Caco-2 (cell line): ENCODE data around the gene TRPM4. TPM values are rescaled to one million over a fixed set of nuclear protein-coding genes. Genes with fewer than 3 reads are reported as not detected.

Experiments
- BruUV-seq: library from RNA; stranded (reverse); fragments of 400-500 nt; replicated peaks from 2 replicates; lab custom pipeline; 2021; lab: Mats Ljungman, UMichigan
- CTCF ChIA-PET: fragments of 300-600 bp; sonication (Branson Sonifier 250); formaldehyde crosslinking; loops from one replicate; lab custom pipeline; 2022; ENCODE audit warnings: antibody characterized with exemption; lab: Charles Lee
- POLR2A ChIA-PET: fragments of 300-600 bp; sonication (Branson Sonifier 250); formaldehyde crosslinking; loops from one replicate; lab custom pipeline; 2022; ENCODE audit warnings: antibody characterized with exemption; lab: Charles Lee
- DNase-seq, 2 experiments: peaks; one replicate each; pipeline versions ENCODE4 v3.0.0 to v3.0.0-alpha.2; 2020 to 2022
- H3K27me3 ChIP-seq: replicated peaks from 2 replicates; pipeline ENCODE4 v1.6.0; 2011; ENCODE audit warnings: low read length; ENCODE audit not compliant: control insufficient read depth, insufficient read depth
- H3K36me3 ChIP-seq: 2 replicates; pipeline ENCODE4 v1.5.1; 2011; ENCODE audit warnings: low read length; ENCODE audit not compliant: control insufficient read depth, insufficient read depth
- H3K4me1 ChIP-seq: fragments of 250-450 bp; sonication (Bioruptor Pico); 2 replicates; pipeline ENCODE4 v1.5.1; 2020; ENCODE audit warnings: mild to moderate bottlenecking
- H3K4me3 ChIP-seq: 2 replicates; pipeline ENCODE4 v1.5.1; 2011; ENCODE audit warnings: low read depth, mild to moderate bottlenecking, control low read depth, low read length
- H3K9me3 ChIP-seq: fragments of 250-450 bp; sonication (Bioruptor Pico); 2 replicates; pipeline ENCODE4 v1.5.1; 2020; ENCODE audit warnings: mild to moderate bottlenecking, moderate library complexity
- H3K27ac Mint-ChIP-seq: one replicate; pipeline ENCODE4 v1.8.0; 2022; ENCODE audit warnings: mixed read lengths; ENCODE audit not compliant: unreplicated experiment
- H3K27me3 Mint-ChIP-seq: one replicate; pipeline ENCODE4 v1.8.0; 2022; ENCODE audit warnings: mixed read lengths; ENCODE audit not compliant: insufficient read depth, unreplicated experiment
- H3K36me3 Mint-ChIP-seq: one replicate; pipeline ENCODE4 v1.8.0; 2022; ENCODE audit warnings: mild to moderate bottlenecking, mixed read lengths; ENCODE audit not compliant: insufficient read depth, unreplicated experiment
- H3K4me1 Mint-ChIP-seq: one replicate; pipeline ENCODE4 v1.8.0; 2022; ENCODE audit warnings: low read depth, mixed read lengths; ENCODE audit not compliant: unreplicated experiment
- H3K4me3 Mint-ChIP-seq: one replicate; pipeline ENCODE4 v1.8.0; 2022; ENCODE audit warnings: mild to moderate bottlenecking, moderate library complexity, mixed read lengths; ENCODE audit not compliant: unreplicated experiment
- H3K9me3 Mint-ChIP-seq: one replicate; pipeline ENCODE4 v1.8.0; 2022; ENCODE audit warnings: mixed read lengths; ENCODE audit not compliant: unreplicated experiment
- intact Hi-C: fragments of 100-400 bp; cut with micrococcal nuclease; formaldehyde crosslinking; loops from one replicate; pipeline ENCODE4 v1.10.0; 2022; ENCODE audit not compliant: unreplicated experiment
- total RNA-seq: library from RNA; stranded (reverse); gene quantifications from 2 replicates; pipeline ENCODE4 v1.2.3, GENCODE V29; 2022
- TF ChIP-seq, protein P1 (sequence below), 2 experiments: fragments of 200-600 bp in 1 of 2; IDR thresholded peaks; 1 replicate in 1 of 2; 2 replicates in 1 of 2; pipeline versions ENCODE4 v1.5.1 to v1.8.0; 2011 to 2022; ENCODE audit warnings: antibody characterized with exemption in 1 of 2, control low read depth in 1 of 2, inconsistent platforms in 1 of 2, low read depth in 1 of 2, low read length in 1 of 2, mild to moderate bottlenecking in 1 of 2, moderate library complexity in 1 of 2; ENCODE audit not compliant: insufficient read depth in 1 of 2, severe bottlenecking in 1 of 2, unreplicated experiment in 1 of 2

TRPM4 gene
- total RNA-seq, 1 experiment from 2014 or later = 27.8 TPM

DNA sequence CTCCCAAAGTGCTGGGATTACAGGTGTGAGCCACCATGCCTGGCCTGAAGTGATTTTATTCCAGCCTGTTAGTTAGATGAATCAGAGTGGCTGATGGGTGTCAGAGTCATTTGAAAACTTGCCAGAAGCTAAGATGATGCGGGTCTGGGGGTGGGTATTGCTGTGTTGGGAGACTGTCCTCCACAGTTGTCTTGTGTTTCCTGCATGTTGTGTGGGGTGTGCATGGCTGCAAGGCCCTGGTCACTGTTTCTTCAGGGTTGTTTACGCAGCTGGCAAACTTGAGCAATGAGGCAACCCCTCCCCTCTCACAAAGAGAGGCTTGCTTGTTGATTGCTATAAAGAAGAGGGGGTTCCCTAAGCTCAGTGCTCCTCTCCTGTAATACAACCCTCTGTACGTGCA lies 71.8 kb downstream of the TRPM4 start:
- no TSS peak for BruUV-seq
- H3K9me3 ChIP-seq = no peaks in the 10 kb centered on the region
- H3K36me3 ChIP-seq = no peaks in the 10 kb centered on the region
- no peaks in the 10 kb centered on the region for H3K9me3 Mint-ChIP-seq
- H3K4me3 ChIP-seq = no peak overlapping the region
- CTCF ChIA-PET = interaction anchor here (0.6 to 0.7 kb wide), 3 partner anchors 13 to 155 kb away, joined by 3 to 5 read pairs (median 4); no protein-coding TSS in a partner anchor
- no peaks in the 10 kb centered on the region for H3K36me3 Mint-ChIP-seq
- peaks cover 4% of the 10 kb centered on the region for H3K27me3 Mint-ChIP-seq
- peaks cover 7% of the 10 kb centered on the region for H3K4me1 Mint-ChIP-seq
- no peaks in the 10 kb centered on the region for H3K27me3 ChIP-seq
- intact Hi-C loops = loop anchor here (10.0 kb wide), 1 partner anchor 235 kb away; the partner anchor contains the start of genes GYS1 and RUVBL2
- no peak for DNase-seq
- H3K27ac Mint-ChIP-seq = no peak overlapping the region
- no peak overlapping the region for H3K4me3 Mint-ChIP-seq
- POLR2A ChIA-PET = no interaction called here
- H3K4me1 ChIP-seq = no peaks in the 10 kb centered on the region
- TF ChIP-seq, protein P1, sequence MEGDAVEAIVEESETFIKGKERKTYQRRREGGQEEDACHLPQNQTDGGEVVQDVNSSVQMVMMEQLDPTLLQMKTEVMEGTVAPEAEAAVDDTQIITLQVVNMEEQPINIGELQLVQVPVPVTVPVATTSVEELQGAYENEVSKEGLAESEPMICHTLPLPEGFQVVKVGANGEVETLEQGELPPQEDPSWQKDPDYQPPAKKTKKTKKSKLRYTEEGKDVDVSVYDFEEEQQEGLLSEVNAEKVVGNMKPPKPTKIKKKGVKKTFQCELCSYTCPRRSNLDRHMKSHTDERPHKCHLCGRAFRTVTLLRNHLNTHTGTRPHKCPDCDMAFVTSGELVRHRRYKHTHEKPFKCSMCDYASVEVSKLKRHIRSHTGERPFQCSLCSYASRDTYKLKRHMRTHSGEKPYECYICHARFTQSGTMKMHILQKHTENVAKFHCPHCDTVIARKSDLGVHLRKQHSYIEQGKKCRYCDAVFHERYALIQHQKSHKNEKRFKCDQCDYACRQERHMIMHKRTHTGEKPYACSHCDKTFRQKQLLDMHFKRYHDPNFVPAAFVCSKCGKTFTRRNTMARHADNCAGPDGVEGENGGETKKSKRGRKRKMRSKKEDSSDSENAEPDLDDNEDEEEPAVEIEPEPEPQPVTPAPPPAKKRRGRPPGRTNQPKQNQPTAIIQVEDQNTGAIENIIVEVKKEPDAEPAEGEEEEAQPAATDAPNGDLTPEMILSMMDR (IDR thresholded peaks at IDR 0.05; ENCODE audit: insufficient read depth in 1 of 2, low read depth in 1 of 2, low read length in 1 of 2, severe bottlenecking in 1 of 2, unreplicated experiment in 1 of 2) = no peak

DNA sequence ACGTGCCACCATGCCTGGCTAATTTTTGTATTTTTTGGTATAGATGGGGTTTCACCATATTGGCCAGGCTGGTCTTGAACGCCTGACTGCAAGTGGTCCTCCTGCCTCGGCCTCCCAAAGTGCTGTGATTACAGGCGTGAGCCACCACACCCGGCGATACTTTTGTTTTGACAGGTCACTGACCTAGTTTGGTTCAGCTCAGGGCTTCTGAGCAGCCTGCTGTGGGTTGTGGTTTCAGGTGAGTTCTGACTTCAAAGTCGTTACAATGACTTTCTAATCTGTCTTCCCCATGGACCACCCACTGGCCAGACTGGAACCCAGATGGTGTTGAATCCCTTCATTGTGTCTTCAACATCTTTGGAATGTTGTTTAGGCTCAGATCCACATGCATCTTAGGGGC lies 73.8 kb downstream of the TRPM4 start:
- no peaks in the 10 kb centered on the region for H3K27me3 ChIP-seq
- H3K9me3 ChIP-seq = no peaks in the 10 kb centered on the region
- no peaks in the 10 kb centered on the region for H3K4me1 ChIP-seq
- intact Hi-C loops = no loop called here
- Mint-ChIP-seq H3K4me3 (no peak overlapping the region), H3K27ac (no peak overlapping the region), H3K27me3 (peaks cover 8% of the 10 kb centered on the region), H3K36me3 (no peaks in the 10 kb centered on the region), H3K4me1 (peaks cover under 1% of the 10 kb centered on the region), H3K9me3 (no peaks in the 10 kb centered on the region)
- H3K36me3 ChIP-seq = no peaks in the 10 kb centered on the region
- ChIA-PET CTCF (no interaction called here), POLR2A (no interaction called here)
- H3K4me3 ChIP-seq = no peak overlapping the region
- BruUV-seq = no TSS peak
- TF ChIP-seq, protein P1 (IDR thresholded peaks at IDR 0.05; ENCODE audit: insufficient read depth in 1 of 2, low read depth in 1 of 2, low read length in 1 of 2, severe bottlenecking in 1 of 2, unreplicated experiment in 1 of 2) = no peak
- DNase-seq = no peak

DNA sequence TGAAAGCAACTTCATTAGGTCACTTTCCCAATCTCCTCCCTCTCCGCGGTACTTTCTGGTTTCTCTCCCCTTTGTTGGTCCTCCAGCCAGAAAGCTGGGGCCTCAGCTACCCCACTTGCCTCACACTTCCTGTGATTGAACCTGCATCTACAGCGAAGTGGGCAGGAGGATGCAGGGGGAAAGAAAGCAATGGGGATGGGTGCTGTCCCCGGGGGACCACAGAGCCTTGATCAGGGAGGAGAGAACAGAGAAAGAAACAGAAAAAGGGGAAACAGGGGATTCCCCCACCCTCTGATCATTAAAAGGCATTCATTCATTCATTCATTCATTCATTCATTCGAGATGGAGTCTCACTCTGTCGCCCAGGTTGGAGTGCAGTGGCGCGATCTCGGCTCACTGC lies 74.2 kb downstream of the TRPM4 start:
- TF ChIP-seq, protein P1 (IDR thresholded peaks at IDR 0.05; ENCODE audit: insufficient read depth in 1 of 2, low read depth in 1 of 2, low read length in 1 of 2, severe bottlenecking in 1 of 2, unreplicated experiment in 1 of 2) = no peak
- ChIA-PET CTCF (no interaction called here), POLR2A (no interaction called here)
- Histone ChIP-seq H3K4me1 (no peaks in the 10 kb centered on the region), H3K4me3 (no peak overlapping the region), H3K36me3 (no peaks in the 10 kb centered on the region), H3K27me3 (no peaks in the 10 kb centered on the region), H3K9me3 (no peaks in the 10 kb centered on the region)
- H3K27me3 Mint-ChIP-seq = peaks cover 8% of the 10 kb centered on the region
- no peaks in the 10 kb centered on the region for H3K4me1 Mint-ChIP-seq
- intact Hi-C loops = no loop called here
- H3K9me3 Mint-ChIP-seq = no peaks in the 10 kb centered on the region
- no peak overlapping the region for H3K4me3 Mint-ChIP-seq
- no peaks in the 10 kb centered on the region for H3K36me3 Mint-ChIP-seq
- no peak for DNase-seq
- H3K27ac Mint-ChIP-seq = no peak overlapping the region
- no TSS peak for BruUV-seq
